ENCODE results near the gene CTDSP1.

- TF ChIP-seq CTCF (IDR thresholded peaks at IDR 0.05; ENCODE audit: low read depth, low read length, missing input control), result no peak
- TF ChIP-seq GABPA (IDR thresholded peaks at IDR 0.05 in 1 of 2, conservative IDR thresholded peaks at IDR 0.05 in 1 of 2), result no peak
- TF ChIP-seq REST (IDR thresholded peaks at IDR 0.05), result no peak
- no peak for TF ChIP-seq EGR1 (IDR thresholded peaks at IDR 0.05; ENCODE audit: low read depth in 2 of 2)
- TF ChIP-seq FOXA1 (IDR thresholded peaks at IDR 0.05), result no peak
- no peak for TF ChIP-seq ZBTB33 (IDR thresholded peaks at IDR 0.05)
- no peak for TF ChIP-seq SP1 (IDR thresholded peaks at IDR 0.05)
- TF ChIP-seq RAD21 (IDR thresholded peaks at IDR 0.05), result no peak
- no peak for TF ChIP-seq TAF1 (conservative IDR thresholded peaks at IDR 0.05)
- no peak for TF ChIP-seq ATF3 (IDR thresholded peaks at IDR 0.05)
- no peak for TF ChIP-seq HNF4A (conservative IDR thresholded peaks at IDR 0.05)
- TF ChIP-seq JUND (IDR thresholded peaks at IDR 0.05), result no peak
Observed at GRCh38 chr2:218430721-218431120, 31.1 kb downstream of the CTDSP1 start.

Measured in liver (tissue), 3 donors.